Testis (tissue), 2 donors: ENCODE data around the gene OPCML.

Experiments
- CTCF ChIP-seq, 3 experiments: fragments of 450-650 bp in 2 of 3; fragments of 200-600 bp in 1 of 3; sonication (generic) in 1 of 3; IDR thresholded peaks; one replicate each; pipeline ENCODE4 v1.5.1; 2016 to 2019; ENCODE audit warnings: antibody characterized with exemption in 3 of 3, mild to moderate bottlenecking in 2 of 3, moderate library complexity in 1 of 3
- POLR2A ChIP-seq: fragments of 450-650 bp; IDR thresholded peaks from one replicate; pipeline ENCODE4 v1.6.1; 2017; ENCODE audit warnings: antibody characterized with exemption, mild to moderate bottlenecking, moderate library complexity

- no peak for TF ChIP-seq CTCF (IDR thresholded peaks at IDR 0.05)
- no peak for TF ChIP-seq POLR2A
Measured at GRCh38 chr11:133386262-133386661, 146.0 kb downstream of the OPCML start.
